SU-DHL-6 (cell line): ENCODE data around the gene PRR12.

Experiments
- EZH2phosphoT487 ChIP-seq: fragments of 200-600 bp; sonication (generic), shearing (Covaris generic); conservative IDR thresholded peaks from 2 replicates; pipeline ENCODE4 v1.6.1; 2018; ENCODE audit warnings: mild to moderate bottlenecking, antibody characterized with exemption, low read length, moderate library complexity, mixed read lengths
- TF ChIP-seq, protein P1 (sequence below): fragments of 200-600 bp; sonication (generic); IDR thresholded peaks from one replicate; pipeline ENCODE4 v1.5.1; 2017; ENCODE audit warnings: antibody characterized with exemption, mild to moderate bottlenecking, low read length, moderate library complexity; ENCODE audit not compliant: insufficient read depth, poor library complexity, severe bottlenecking

DNA sequence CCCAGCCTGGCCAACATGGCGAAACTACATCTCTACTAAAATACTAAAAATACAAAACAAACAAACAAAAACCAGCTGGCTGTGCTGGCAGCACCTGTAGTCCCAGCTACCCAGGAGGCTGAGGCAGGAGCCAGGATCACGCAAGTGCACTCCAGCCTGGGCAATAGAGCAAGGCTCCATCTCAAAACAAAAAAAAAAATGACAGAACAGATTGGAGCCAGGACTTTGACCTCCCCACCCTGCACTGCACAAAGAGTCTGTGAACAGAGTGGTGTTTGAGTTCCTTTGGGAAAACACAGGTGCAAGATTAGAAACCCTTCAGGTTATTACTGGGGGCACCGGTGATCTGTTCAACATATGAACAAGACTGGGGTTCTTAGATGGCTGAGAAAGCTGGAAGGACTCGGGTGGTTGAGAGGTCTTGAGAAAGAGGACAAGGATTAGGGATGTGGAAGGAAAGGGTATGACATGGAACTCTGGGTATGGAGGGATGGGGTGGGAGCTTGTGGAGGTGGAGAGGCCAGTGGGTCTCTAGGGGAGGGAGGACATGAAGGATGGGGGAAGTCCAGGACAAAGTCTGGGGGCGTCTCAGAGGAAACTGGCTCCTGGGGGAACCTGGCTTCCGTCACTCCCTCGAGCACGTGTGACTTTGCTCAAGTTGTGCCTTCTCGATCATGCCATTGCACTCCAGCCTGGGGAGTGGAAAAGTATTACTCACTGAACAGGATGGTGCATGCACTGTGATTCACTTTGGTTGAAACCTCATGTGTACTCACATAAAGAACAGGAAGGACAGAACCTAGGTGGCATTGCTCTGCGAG, 37.3 kb upstream of the PRR12 start:
- TF ChIP-seq, protein P1, sequence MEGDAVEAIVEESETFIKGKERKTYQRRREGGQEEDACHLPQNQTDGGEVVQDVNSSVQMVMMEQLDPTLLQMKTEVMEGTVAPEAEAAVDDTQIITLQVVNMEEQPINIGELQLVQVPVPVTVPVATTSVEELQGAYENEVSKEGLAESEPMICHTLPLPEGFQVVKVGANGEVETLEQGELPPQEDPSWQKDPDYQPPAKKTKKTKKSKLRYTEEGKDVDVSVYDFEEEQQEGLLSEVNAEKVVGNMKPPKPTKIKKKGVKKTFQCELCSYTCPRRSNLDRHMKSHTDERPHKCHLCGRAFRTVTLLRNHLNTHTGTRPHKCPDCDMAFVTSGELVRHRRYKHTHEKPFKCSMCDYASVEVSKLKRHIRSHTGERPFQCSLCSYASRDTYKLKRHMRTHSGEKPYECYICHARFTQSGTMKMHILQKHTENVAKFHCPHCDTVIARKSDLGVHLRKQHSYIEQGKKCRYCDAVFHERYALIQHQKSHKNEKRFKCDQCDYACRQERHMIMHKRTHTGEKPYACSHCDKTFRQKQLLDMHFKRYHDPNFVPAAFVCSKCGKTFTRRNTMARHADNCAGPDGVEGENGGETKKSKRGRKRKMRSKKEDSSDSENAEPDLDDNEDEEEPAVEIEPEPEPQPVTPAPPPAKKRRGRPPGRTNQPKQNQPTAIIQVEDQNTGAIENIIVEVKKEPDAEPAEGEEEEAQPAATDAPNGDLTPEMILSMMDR, result no peak
- no peak for TF ChIP-seq EZH2phosphoT487
